Gastrocnemius medialis (tissue), 4 donors: ENCODE measurements around the gene DNAJC7.

Source experiments
- CTCF ChIP-seq, 5 experiments: fragments of 450-650 bp in 3 of 5; fragments of 200-600 bp in 2 of 5; sonication (generic) in 2 of 5; IDR thresholded peaks in 4 of 5; conservative IDR thresholded peaks in 1 of 5; 1 replicate in 4 of 5; 2 replicates in 1 of 5; pipeline ENCODE4 v1.5.1; 2016 to 2019; ENCODE audit warnings: antibody characterized with exemption in 5 of 5, mild to moderate bottlenecking in 3 of 5, moderate library complexity in 3 of 5
- POLR2A ChIP-seq, 2 donors: fragments of 450-650 bp; IDR thresholded peaks; one replicate each; pipeline ENCODE4 v1.6.1; 2017; ENCODE audit warnings: antibody characterized with exemption in 2 of 2, mild to moderate bottlenecking in 2 of 2, moderate library complexity in 2 of 2

GRCh38 chr17:41966463-41967140, 50.6 kb downstream of the DNAJC7 start, which contains the start of gene CNP:
- TF ChIP-seq POLR2A (IDR thresholded peaks at IDR 0.05): peak; percentile 85 to 89
- peak in 1 of 5 experiments; percentile 9 for TF ChIP-seq CTCF (IDR thresholded peaks at IDR 0.05 in 4 of 5, conservative IDR thresholded peaks at IDR 0.05 in 1 of 5)
